Measurements from ENCODE around the gene TMUB2. TPM values are rescaled to one million over a fixed set of nuclear protein-coding genes. Genes with fewer than 3 reads are reported as not detected.

The TMUB2 gene
- total and polyA plus RNA-seq, 2 of the 13 experiments (the other 11 are each of a cell fraction or from before 2014, with no cell fraction given) = 26.9 to 50.8 TPM

DNA sequence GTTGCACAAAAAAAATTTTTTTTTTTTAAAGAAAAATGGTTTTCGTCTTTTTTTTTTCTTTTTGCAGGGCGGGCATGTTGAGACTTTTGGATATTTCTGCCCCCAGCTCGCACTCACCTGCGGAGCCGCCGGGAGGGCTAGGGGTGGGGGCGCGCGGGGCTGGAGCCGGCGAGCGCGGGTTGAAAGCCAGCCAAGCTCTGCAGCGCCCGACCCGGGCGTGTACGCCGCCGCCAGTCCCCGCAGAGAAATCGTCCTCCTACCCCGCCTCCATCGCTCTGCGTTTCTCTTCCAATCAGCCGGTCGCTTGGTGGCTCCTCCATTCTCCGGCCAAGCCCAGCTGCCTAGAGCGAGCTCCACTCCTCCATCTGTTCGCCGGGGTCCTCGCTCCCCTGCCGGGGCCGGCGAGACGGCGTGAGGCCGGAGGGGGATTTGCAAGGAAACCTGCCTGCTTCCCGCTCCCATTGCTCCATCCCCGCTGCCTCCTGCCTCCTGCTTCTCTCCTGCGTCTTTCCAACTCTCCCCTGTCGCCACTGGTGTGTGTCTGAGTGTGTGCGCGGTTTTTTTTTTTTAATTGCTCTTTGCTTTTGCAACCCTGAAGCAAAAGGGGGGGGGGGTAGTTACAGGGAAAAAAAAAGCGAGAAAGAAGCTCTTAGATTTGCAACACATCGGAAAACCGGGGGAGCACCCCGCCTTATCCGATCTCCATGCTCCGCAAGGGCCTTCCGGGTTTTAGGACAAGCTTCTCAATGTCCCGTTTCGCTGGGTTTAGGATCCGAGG lies 34.5 kb downstream of the TMUB2 start (continued):
- TF ChIP-seq, protein P1, sequence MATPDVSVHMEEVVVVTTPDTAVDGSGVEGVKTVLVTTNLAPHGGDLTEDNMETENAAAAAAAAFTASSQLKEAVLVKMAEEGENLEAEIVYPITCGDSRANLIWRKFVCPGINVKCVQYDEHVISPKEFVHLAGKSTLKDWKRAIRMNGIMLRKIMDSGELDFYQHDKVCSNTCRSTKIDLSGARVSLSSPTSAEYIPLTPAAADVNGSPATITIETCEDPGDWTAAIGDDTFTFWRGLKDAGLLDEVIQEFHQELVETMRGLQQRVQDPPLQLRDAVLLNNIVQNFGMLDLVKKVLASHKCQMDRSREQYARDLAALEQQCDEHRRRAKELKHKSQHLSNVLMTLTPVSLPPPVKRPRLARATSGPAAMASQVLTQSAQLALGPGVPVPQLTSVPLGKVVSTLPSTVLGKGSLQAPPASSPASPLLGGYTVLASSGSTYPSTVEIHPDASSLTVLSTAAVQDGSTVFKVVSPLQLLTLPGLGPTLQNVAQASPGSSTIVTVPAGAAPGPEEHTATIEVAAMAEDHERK (CRISPR knock-in tag; IDR thresholded peaks at IDR 0.05; ENCODE audit: low read depth) = no peak
- TF ChIP-seq ZNF781 (CRISPR knock-in tag; IDR thresholded peaks at IDR 0.05; ENCODE audit: borderline replicate concordance, not compliant biosample characterization) (no peak), HOXA7 (CRISPR knock-in tag; IDR thresholded peaks at IDR 0.05) (no peak), TAF1 (CRISPR knock-in tag; IDR thresholded peaks at IDR 0.05) (peak; percentile 64), ZNF260 (CRISPR knock-in tag; IDR thresholded peaks at IDR 0.05; ENCODE audit: borderline replicate concordance, low read depth) (no peak), MYNN (CRISPR knock-in tag; IDR thresholded peaks at IDR 0.05; ENCODE audit: low read depth) (no peak), SRSF9 (IDR thresholded peaks at IDR 0.05; ENCODE audit: borderline replicate concordance, insufficient read depth, low read depth, low read length, poor library complexity, severe bottlenecking) (no peak), TMF1 (CRISPR knock-in tag; IDR thresholded peaks at IDR 0.05; ENCODE audit: low read depth) (no peak), REXO4 (CRISPR knock-in tag; IDR thresholded peaks at IDR 0.05; ENCODE audit: borderline replicate concordance) (no peak), NFIC (IDR thresholded peaks at IDR 0.05; ENCODE audit: low read length) (no peak), ZKSCAN1 (IDR thresholded peaks at IDR 0.05; ENCODE audit: low read length) (no peak), ZNF225 (CRISPR knock-in tag; IDR thresholded peaks at IDR 0.05) (peak; percentile 37; the same call in 1 of the 2 replicates), BHLHE40 (IDR thresholded peaks at IDR 0.05; ENCODE audit: low read length) (no peak), ZBTB7B (CRISPR knock-in tag; IDR thresholded peaks at IDR 0.05) (no peak), KDM2A (CRISPR knock-in tag; IDR thresholded peaks at IDR 0.05; ENCODE audit: borderline replicate concordance, low read depth) (peak; percentile 90), FOXO1 (CRISPR knock-in tag; IDR thresholded peaks at IDR 0.05) (peak; percentile 11; the same call in 1 of the 2 replicates), ZNF20 (CRISPR knock-in tag; IDR thresholded peaks at IDR 0.05) (no peak)
- TF ChIP-seq, protein P2, sequence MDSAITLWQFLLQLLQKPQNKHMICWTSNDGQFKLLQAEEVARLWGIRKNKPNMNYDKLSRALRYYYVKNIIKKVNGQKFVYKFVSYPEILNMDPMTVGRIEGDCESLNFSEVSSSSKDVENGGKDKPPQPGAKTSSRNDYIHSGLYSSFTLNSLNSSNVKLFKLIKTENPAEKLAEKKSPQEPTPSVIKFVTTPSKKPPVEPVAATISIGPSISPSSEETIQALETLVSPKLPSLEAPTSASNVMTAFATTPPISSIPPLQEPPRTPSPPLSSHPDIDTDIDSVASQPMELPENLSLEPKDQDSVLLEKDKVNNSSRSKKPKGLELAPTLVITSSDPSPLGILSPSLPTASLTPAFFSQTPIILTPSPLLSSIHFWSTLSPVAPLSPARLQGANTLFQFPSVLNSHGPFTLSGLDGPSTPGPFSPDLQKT (CRISPR knock-in tag; IDR thresholded peaks at IDR 0.05; ENCODE audit: borderline replicate concordance) = no peak
- TF ChIP-seq, protein P3, sequence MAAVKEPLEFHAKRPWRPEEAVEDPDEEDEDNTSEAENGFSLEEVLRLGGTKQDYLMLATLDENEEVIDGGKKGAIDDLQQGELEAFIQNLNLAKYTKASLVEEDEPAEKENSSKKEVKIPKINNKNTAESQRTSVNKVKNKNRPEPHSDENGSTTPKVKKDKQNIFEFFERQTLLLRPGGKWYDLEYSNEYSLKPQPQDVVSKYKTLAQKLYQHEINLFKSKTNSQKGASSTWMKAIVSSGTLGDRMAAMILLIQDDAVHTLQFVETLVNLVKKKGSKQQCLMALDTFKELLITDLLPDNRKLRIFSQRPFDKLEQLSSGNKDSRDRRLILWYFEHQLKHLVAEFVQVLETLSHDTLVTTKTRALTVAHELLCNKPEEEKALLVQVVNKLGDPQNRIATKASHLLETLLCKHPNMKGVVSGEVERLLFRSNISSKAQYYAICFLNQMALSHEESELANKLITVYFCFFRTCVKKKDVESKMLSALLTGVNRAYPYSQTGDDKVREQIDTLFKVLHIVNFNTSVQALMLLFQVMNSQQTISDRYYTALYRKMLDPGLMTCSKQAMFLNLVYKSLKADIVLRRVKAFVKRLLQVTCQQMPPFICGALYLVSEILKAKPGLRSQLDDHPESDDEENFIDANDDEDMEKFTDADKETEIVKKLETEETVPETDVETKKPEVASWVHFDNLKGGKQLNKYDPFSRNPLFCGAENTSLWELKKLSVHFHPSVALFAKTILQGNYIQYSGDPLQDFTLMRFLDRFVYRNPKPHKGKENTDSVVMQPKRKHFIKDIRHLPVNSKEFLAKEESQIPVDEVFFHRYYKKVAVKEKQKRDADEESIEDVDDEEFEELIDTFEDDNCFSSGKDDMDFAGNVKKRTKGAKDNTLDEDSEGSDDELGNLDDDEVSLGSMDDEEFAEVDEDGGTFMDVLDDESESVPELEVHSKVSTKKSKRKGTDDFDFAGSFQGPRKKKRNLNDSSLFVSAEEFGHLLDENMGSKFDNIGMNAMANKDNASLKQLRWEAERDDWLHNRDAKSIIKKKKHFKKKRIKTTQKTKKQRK (IDR thresholded peaks at IDR 0.05; ENCODE audit: low read length) = no peak
- TF ChIP-seq, protein P4, sequence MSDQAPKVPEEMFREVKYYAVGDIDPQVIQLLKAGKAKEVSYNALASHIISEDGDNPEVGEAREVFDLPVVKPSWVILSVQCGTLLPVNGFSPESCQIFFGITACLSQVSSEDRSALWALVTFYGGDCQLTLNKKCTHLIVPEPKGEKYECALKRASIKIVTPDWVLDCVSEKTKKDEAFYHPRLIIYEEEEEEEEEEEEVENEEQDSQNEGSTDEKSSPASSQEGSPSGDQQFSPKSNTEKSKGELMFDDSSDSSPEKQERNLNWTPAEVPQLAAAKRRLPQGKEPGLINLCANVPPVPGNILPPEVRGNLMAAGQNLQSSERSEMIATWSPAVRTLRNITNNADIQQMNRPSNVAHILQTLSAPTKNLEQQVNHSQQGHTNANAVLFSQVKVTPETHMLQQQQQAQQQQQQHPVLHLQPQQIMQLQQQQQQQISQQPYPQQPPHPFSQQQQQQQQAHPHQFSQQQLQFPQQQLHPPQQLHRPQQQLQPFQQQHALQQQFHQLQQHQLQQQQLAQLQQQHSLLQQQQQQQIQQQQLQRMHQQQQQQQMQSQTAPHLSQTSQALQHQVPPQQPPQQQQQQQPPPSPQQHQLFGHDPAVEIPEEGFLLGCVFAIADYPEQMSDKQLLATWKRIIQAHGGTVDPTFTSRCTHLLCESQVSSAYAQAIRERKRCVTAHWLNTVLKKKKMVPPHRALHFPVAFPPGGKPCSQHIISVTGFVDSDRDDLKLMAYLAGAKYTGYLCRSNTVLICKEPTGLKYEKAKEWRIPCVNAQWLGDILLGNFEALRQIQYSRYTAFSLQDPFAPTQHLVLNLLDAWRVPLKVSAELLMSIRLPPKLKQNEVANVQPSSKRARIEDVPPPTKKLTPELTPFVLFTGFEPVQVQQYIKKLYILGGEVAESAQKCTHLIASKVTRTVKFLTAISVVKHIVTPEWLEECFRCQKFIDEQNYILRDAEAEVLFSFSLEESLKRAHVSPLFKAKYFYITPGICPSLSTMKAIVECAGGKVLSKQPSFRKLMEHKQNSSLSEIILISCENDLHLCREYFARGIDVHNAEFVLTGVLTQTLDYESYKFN (CRISPR knock-in tag; conservative IDR thresholded peaks at IDR 0.05) = no peak

Measured in HepG2 (cell line).